Smooth muscle cell (in vitro differentiated cells): ENCODE results near the gene MMP15. TPM values are rescaled to one million over a fixed set of nuclear protein-coding genes. Genes with fewer than 3 reads are reported as not detected.

ENCODE experiments used
- DNase-seq: peaks from one replicate; lab custom pipeline; 2025; ENCODE audit not compliant: unreplicated experiment; lab: John Stamatoyannopoulos, UW
- H2AFZ ChIP-seq: fragments of 200-600 bp; sonication (generic); 2 replicates; pipeline ENCODE4 v1.6.0; 2016; ENCODE audit warnings: antibody characterized with exemption, low read depth, mild to moderate bottlenecking
- H3F3A ChIP-seq: fragments of 200-600 bp; sonication (generic); 2 replicates; pipeline ENCODE4 v1.6.0; 2017; ENCODE audit warnings: antibody characterized with exemption, low read depth
- H3K27ac ChIP-seq: fragments of 200-600 bp; sonication (generic); 2 replicates; pipeline ENCODE4 v1.5.1; 2016; ENCODE audit warnings: low read depth, mild to moderate bottlenecking
- H3K27me3 ChIP-seq: fragments of 200-600 bp; sonication (generic); 2 replicates; pipeline ENCODE4 v1.6.1; 2016; ENCODE audit warnings: low read depth, mild to moderate bottlenecking
- H3K36me3 ChIP-seq: fragments of 200-600 bp; sonication (generic); 2 replicates; pipeline ENCODE4 v1.5.1; 2016; ENCODE audit warnings: low read depth
- H3K4me1 ChIP-seq: fragments of 200-600 bp; sonication (generic); 2 replicates; pipeline ENCODE4 v1.5.1; 2016; ENCODE audit warnings: low read depth
- H3K4me2 ChIP-seq: fragments of 200-600 bp; sonication (generic); 2 replicates; pipeline ENCODE4 v1.6.0; 2016; ENCODE audit warnings: mild to moderate bottlenecking
- H3K4me3 ChIP-seq: fragments of 200-600 bp; sonication (generic); 2 replicates; pipeline ENCODE4 v1.5.1; 2016; ENCODE audit warnings: mild to moderate bottlenecking
- H3K79me2 ChIP-seq: fragments of 200-600 bp; sonication (generic); 2 replicates; pipeline ENCODE4 v1.6.0; 2016; ENCODE audit warnings: low read depth, mild to moderate bottlenecking
- H3K9ac ChIP-seq: fragments of 200-600 bp; sonication (generic); 2 replicates; pipeline ENCODE4 v1.6.0; 2016; ENCODE audit warnings: low read depth
- H3K9me3 ChIP-seq: fragments of 200-600 bp; sonication (generic); replicated peaks from 2 replicates; pipeline ENCODE4 v1.5.1; 2016; ENCODE audit warnings: low read depth
- H4K20me1 ChIP-seq: fragments of 200-600 bp; sonication (generic); 2 replicates; pipeline ENCODE4 v1.6.0; 2016; ENCODE audit warnings: low read depth
- WGBS: methylation state at CpG from one replicate; pipeline ENCODE4 v1.1.7; 2016; ENCODE audit warnings: low lambda C conversion rate; 5-methylcytosine and 5-hydroxymethylcytosine counted together
- polyA plus RNA-seq: library from polyadenylated mRNA; unstranded; fragments of >200 nt; fragmentation: Nextera tagmentation; extraction: Ambion mirVana; gene quantifications from 2 replicates; pipeline ENCODE4 v1.2.1, GENCODE V29; 2016
- total RNA-seq: library from RNA; depleted of rRNA; stranded (reverse); fragments of >200 nt; gene quantifications from 2 replicates; pipeline ENCODE4 v1.2.3, GENCODE V29; 2014
- TF ChIP-seq, protein P1 (sequence below): fragments of 200-600 bp; sonication (generic); IDR thresholded peaks from 2 replicates; pipeline ENCODE4 v1.5.1; 2017; ENCODE audit warnings: borderline replicate concordance, mild to moderate bottlenecking, antibody characterized with exemption; ENCODE audit not compliant: insufficient read depth, poor library complexity, severe bottlenecking

MMP15 gene
- total and polyA plus RNA-seq, 2 experiments from 2014 or later, result 2.3 to 5.2 TPM

DNA sequence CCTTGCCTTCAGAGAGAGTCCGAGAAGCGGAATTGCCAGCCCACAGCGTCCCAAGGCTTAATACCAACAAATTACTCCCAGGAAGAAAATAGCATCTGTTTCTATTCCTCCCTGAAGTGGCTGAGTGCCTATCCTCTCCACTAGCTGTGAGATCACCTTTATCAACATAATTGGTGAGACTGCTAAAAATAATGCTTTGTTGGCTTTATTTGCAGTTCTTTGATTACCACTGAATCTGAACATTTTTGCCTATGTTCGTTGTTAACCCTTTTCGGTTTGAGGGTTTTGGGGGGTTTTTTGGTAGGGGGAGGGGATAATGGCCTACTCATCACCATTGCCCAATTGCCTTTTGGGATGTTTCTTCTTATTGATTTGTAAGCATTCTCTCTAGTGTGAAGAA lies 31.0 kb downstream of the MMP15 start:
- Histone ChIP-seq H2AFZ (no peak overlapping the region), H3K4me3 (no peak overlapping the region), H3K9ac (no peak overlapping the region), H3F3A (no peaks in the 10 kb centered on the region), H3K79me2 (no peaks in the 10 kb centered on the region), H3K4me2 (no peak overlapping the region), H4K20me1 (no peaks in the 10 kb centered on the region), H3K27me3 (no peaks in the 10 kb centered on the region), H3K27ac (no peak overlapping the region), H3K9me3 (no peaks in the 10 kb centered on the region), H3K36me3 (no peaks in the 10 kb centered on the region), H3K4me1 (no peaks in the 10 kb centered on the region)
- TF ChIP-seq, protein P1, sequence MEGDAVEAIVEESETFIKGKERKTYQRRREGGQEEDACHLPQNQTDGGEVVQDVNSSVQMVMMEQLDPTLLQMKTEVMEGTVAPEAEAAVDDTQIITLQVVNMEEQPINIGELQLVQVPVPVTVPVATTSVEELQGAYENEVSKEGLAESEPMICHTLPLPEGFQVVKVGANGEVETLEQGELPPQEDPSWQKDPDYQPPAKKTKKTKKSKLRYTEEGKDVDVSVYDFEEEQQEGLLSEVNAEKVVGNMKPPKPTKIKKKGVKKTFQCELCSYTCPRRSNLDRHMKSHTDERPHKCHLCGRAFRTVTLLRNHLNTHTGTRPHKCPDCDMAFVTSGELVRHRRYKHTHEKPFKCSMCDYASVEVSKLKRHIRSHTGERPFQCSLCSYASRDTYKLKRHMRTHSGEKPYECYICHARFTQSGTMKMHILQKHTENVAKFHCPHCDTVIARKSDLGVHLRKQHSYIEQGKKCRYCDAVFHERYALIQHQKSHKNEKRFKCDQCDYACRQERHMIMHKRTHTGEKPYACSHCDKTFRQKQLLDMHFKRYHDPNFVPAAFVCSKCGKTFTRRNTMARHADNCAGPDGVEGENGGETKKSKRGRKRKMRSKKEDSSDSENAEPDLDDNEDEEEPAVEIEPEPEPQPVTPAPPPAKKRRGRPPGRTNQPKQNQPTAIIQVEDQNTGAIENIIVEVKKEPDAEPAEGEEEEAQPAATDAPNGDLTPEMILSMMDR, result no peak
- no peak for DNase-seq
- WGBS, result 89% methylated on average over 5 of the region's 5 CpGs

DNA sequence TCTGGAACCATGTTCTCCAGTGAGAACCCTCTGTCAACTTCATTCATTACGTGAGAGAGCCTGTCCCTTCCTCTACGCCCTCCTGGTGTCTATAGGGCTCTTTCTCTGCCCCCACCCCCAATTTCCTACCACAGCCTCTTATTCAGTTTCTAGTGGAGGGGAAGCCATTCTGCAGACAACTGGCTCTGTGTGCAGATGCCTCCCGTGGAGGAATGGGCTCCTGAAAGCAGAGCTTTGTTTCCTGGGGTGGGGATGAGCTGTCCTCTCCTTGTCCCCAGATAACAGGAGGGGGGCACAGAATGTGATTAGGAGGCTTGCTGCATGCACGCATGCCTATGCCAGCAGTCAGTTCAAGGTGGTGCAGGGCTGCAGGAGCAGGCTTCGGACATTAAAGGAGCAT lies 31.6 kb downstream of the MMP15 start:
- H3K4me3 ChIP-seq, result no peak overlapping the region
- no peaks in the 10 kb centered on the region for H3K9me3 ChIP-seq
- H2AFZ ChIP-seq, result no peak overlapping the region
- H3K79me2 ChIP-seq, result no peaks in the 10 kb centered on the region
- H3K36me3 ChIP-seq, result no peaks in the 10 kb centered on the region
- 85% methylated on average over 5 of the region's 5 CpGs for WGBS
- no peaks in the 10 kb centered on the region for H3K27me3 ChIP-seq
- H3K9ac ChIP-seq, result no peak overlapping the region
- H3K27ac ChIP-seq, result no peak overlapping the region
- H3F3A ChIP-seq, result no peaks in the 10 kb centered on the region
- no peak for DNase-seq
- H4K20me1 ChIP-seq, result no peaks in the 10 kb centered on the region
- no peaks in the 10 kb centered on the region for H3K4me1 ChIP-seq
- TF ChIP-seq, protein P1, result no peak
- no peak overlapping the region for H3K4me2 ChIP-seq

DNA sequence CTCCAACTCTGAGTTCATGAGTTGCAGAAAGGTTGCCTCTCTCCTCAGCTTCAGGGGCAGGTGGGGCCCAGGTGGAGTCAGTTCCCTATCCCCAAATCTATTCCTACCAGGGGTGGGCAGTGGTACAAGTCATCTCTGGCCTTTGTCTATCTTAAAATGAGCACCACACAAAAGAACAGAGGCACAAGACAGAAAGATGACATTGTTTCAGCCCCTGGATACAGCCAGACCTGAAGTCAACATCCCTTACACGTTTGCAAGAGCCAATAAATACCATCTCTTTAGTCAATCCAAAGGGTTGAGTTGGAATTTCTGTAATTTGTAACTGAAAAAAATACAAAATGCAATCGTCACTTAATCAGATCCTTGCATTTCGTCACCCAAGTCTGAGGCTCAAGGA lies 32.2 kb downstream of the MMP15 start:
- no peaks in the 10 kb centered on the region for H3K79me2 ChIP-seq
- no peaks in the 10 kb centered on the region for H4K20me1 ChIP-seq

DNA sequence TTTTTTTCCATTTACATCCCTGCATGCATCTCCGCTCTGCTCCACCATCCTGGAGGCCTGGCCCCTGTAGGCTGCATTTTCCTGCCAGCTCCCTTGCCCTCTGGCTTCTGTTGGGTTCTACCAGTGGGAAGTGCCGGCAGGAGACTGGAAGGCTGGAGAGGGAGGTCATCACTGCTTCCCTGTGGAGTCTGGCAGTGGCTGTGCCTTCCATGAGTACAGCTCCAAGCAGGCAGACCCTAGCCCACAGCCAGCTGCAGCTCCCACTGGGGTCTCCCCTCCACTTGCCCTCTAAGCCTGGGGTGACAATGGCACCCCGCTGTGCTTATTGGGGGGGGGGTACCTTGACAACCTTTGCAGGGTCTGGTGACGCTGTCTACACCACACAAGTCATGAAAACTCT lies 37.3 kb downstream of the MMP15 start:
- 75% methylated on average over 4 of the region's 4 CpGs for WGBS
- H3K79me2 ChIP-seq, result no peaks in the 10 kb centered on the region
- TF ChIP-seq, protein P1, result no peak
- H3K4me3 ChIP-seq, result no peak overlapping the region
- no peaks in the 10 kb centered on the region for H3F3A ChIP-seq
- H3K27me3 ChIP-seq, result no peaks in the 10 kb centered on the region
- H3K27ac ChIP-seq, result no peak overlapping the region
- H3K4me2 ChIP-seq, result no peak overlapping the region
- H3K36me3 ChIP-seq, result no peaks in the 10 kb centered on the region
- no peak overlapping the region for H2AFZ ChIP-seq
- no peaks in the 10 kb centered on the region for H3K4me1 ChIP-seq
- H4K20me1 ChIP-seq, result no peaks in the 10 kb centered on the region
- no peaks in the 10 kb centered on the region for H3K9me3 ChIP-seq
- no peak for DNase-seq
- H3K9ac ChIP-seq, result no peak overlapping the region

More for the DNA sequence above, 32.2 kb downstream of the MMP15 start:
- Histone ChIP-seq H3K4me2 (no peak overlapping the region), H3K9ac (no peak overlapping the region), H3K4me3 (no peak overlapping the region), H3K4me1 (no peaks in the 10 kb centered on the region), H3K27me3 (no peaks in the 10 kb centered on the region), H2AFZ (no peak overlapping the region), H3K36me3 (no peaks in the 10 kb centered on the region), H3K9me3 (no peaks in the 10 kb centered on the region), H3K27ac (no peak overlapping the region), H3F3A (no peaks in the 10 kb centered on the region)
- 68% methylated on average over 3 of the region's 3 CpGs for WGBS
- DNase-seq, result no peak
- TF ChIP-seq, protein P1, result no peak
